ENCODE results near the gene SLC39A11. TPM values are rescaled to one million over a fixed set of nuclear protein-coding genes. Genes with fewer than 3 reads are reported as not detected.

Gene SLC39A11
- total RNA-seq, 2 donors from 2014 or later: 18.1 to 20.1 TPM

GRCh38 chr17:72891627-72892026 lies 200.9 kb downstream of the SLC39A11 start:
- H3K27me3 Mint-ChIP-seq (ENCODE audit: insufficient read depth): peaks cover under 1% of the 10 kb centered on the region
- Histone ChIP-seq H3K27ac (ENCODE audit: low read depth, low read length) (no peak overlapping the region), H3K4me1 (ENCODE audit: control insufficient read depth, insufficient read depth, low read length) (no peaks in the 10 kb centered on the region), H3K4me3 (ENCODE audit: low read length) (no peak overlapping the region), H3K9me3 (ENCODE audit: control insufficient read depth, low read length) (no peaks in the 10 kb centered on the region), H3K27me3 (ENCODE audit: control insufficient read depth, insufficient read depth, low read length, poor library complexity, severe bottlenecking) (no peaks in the 10 kb centered on the region), H3K36me3 (ENCODE audit: control insufficient read depth, insufficient read depth, low read length) (no peaks in the 10 kb centered on the region), H3K9ac (ENCODE audit: extremely low read depth, low read length, poor library complexity, severe bottlenecking) (no peak overlapping the region)
- no peaks in the 10 kb centered on the region for H3K9me3 Mint-ChIP-seq
- no peaks in the 10 kb centered on the region for H3K36me3 Mint-ChIP-seq (ENCODE audit: low read depth)
- no peak for TF ChIP-seq CTCF (conservative IDR thresholded peaks at IDR 0.05)
- peaks cover 4% of the 10 kb centered on the region for H3K4me1 Mint-ChIP-seq
- no peak overlapping the region for H3K4me3 Mint-ChIP-seq
- WGBS, 2 experiments (ENCODE audit: insufficient coverage in 1 of 2, insufficient read length in 1 of 2): 89% methylated on average over 2 of the region's 2 CpGs; no CpG with 5 or more reads in 1 of the 2 experiments
- no peak for DNase-seq
- no peak overlapping the region for H3K27ac Mint-ChIP-seq

GRCh38 chr17:72890711-72891110 lies 201.8 kb downstream of the SLC39A11 start:
- 92 to 93% methylated on average over 2 of the region's 2 CpGs for WGBS, 2 experiments (ENCODE audit: insufficient coverage in 1 of 2, insufficient read length in 1 of 2)
- Mint-ChIP-seq H3K9me3 (no peaks in the 10 kb centered on the region), H3K27me3 (ENCODE audit: insufficient read depth) (peaks cover 5% of the 10 kb centered on the region), H3K36me3 (ENCODE audit: low read depth) (no peaks in the 10 kb centered on the region), H3K4me3 (no peak overlapping the region), H3K4me1 (peaks cover 4% of the 10 kb centered on the region), H3K27ac (no peak overlapping the region)
- Histone ChIP-seq H3K27ac (ENCODE audit: low read depth, low read length) (no peak overlapping the region), H3K4me3 (ENCODE audit: low read length) (no peak overlapping the region), H3K9me3 (ENCODE audit: control insufficient read depth, low read length) (no peaks in the 10 kb centered on the region), H3K9ac (ENCODE audit: extremely low read depth, low read length, poor library complexity, severe bottlenecking) (no peak overlapping the region), H3K36me3 (ENCODE audit: control insufficient read depth, insufficient read depth, low read length) (no peaks in the 10 kb centered on the region), H3K4me1 (ENCODE audit: control insufficient read depth, insufficient read depth, low read length) (no peaks in the 10 kb centered on the region), H3K27me3 (ENCODE audit: control insufficient read depth, insufficient read depth, low read length, poor library complexity, severe bottlenecking) (no peaks in the 10 kb centered on the region)
- no peak for DNase-seq
- no peak for TF ChIP-seq CTCF (conservative IDR thresholded peaks at IDR 0.05)

GRCh38 chr17:72887917-72888316 lies 204.6 kb downstream of the SLC39A11 start:
- 85 to 96% methylated on average over 3 to 4 of the region's 4 CpGs for WGBS, 2 experiments (ENCODE audit: insufficient coverage in 1 of 2, insufficient read length in 1 of 2)
- Mint-ChIP-seq H3K36me3 (ENCODE audit: low read depth) (no peaks in the 10 kb centered on the region), H3K27ac (no peak overlapping the region), H3K4me3 (no peak overlapping the region), H3K27me3 (ENCODE audit: insufficient read depth) (peaks cover 5% of the 10 kb centered on the region), H3K9me3 (no peaks in the 10 kb centered on the region), H3K4me1 (peaks cover 4% of the 10 kb centered on the region)
- H3K9me3 ChIP-seq (ENCODE audit: control insufficient read depth, low read length): no peaks in the 10 kb centered on the region
- no peak for TF ChIP-seq CTCF (conservative IDR thresholded peaks at IDR 0.05)
- no peak overlapping the region for H3K4me3 ChIP-seq (ENCODE audit: low read length)
- H3K9ac ChIP-seq (ENCODE audit: extremely low read depth, low read length, poor library complexity, severe bottlenecking): no peak overlapping the region
- H3K27ac ChIP-seq (ENCODE audit: low read depth, low read length): no peak overlapping the region
- no peak for DNase-seq
- H3K27me3 ChIP-seq (ENCODE audit: control insufficient read depth, insufficient read depth, low read length, poor library complexity, severe bottlenecking): no peaks in the 10 kb centered on the region
- no peaks in the 10 kb centered on the region for H3K36me3 ChIP-seq (ENCODE audit: control insufficient read depth, insufficient read depth, low read length)
- no peaks in the 10 kb centered on the region for H3K4me1 ChIP-seq (ENCODE audit: control insufficient read depth, insufficient read depth, low read length)
